CD4-positive, alpha-beta T cell treated with Interleukin-12 subunit alpha and Interleukin-12 subunit beta, for 1 hour (primary cell): ENCODE measurements around the gene KLHL7.
"Not testable (repeated sequence)": the region's sequence is repeated elsewhere in the genome, so short reads cannot be mapped to it uniquely, and the experiment has no call there.

Experiments
- DNase-seq: peaks from one replicate; pipeline ENCODE4 v3.0.0-alpha.2; 2020

KLHL7 gene

GRCh38 chr7:23222439-23223030 lies 117.0 kb downstream of the KLHL7 start:
- DNase-seq, result no peak

- DNase-seq, result not testable (repeated sequence)
Observed at GRCh38 chr7:23224364-23224763, 118.8 kb downstream of the KLHL7 start.

GRCh38 chr7:23226844-23227450 lies 121.4 kb downstream of the KLHL7 start:
- no peak for DNase-seq
